GM20000 (cell line): Measurements from ENCODE around the gene PRMT9.

Source experiments
- DNase-seq: peaks from one replicate; pipeline ENCODE4 v3.0.0; 2012; ENCODE audit warnings: low spot score
- TF ChIP-seq, protein P1 (sequence below): IDR thresholded peaks from 2 replicates; pipeline ENCODE4 v1.5.1; 2012; ENCODE audit warnings: mild to moderate bottlenecking, control low read depth; ENCODE audit errors: extremely low read depth, missing control alignments

The PRMT9 gene

DNA sequence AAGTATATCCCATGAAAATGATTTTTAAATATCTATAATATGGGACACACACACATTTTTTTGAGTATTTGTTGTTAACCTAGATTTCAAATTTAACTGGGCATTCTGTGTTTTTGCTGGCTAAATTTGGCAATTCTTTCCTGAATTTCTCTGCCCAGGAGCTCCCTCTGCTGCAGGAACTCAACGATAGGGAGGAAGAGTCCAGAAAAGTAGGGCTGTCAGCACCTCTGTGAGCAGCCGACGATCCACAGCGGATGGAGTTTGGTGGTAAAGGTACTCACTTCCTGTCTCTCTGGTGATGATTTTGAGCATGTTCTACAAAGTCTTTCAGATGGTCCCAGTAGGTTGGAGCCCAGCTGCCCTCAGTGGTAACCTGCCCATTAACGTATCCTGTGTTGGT, 89.9 kb downstream of the PRMT9 start:
- DNase-seq = no peak
- TF ChIP-seq, protein P1, sequence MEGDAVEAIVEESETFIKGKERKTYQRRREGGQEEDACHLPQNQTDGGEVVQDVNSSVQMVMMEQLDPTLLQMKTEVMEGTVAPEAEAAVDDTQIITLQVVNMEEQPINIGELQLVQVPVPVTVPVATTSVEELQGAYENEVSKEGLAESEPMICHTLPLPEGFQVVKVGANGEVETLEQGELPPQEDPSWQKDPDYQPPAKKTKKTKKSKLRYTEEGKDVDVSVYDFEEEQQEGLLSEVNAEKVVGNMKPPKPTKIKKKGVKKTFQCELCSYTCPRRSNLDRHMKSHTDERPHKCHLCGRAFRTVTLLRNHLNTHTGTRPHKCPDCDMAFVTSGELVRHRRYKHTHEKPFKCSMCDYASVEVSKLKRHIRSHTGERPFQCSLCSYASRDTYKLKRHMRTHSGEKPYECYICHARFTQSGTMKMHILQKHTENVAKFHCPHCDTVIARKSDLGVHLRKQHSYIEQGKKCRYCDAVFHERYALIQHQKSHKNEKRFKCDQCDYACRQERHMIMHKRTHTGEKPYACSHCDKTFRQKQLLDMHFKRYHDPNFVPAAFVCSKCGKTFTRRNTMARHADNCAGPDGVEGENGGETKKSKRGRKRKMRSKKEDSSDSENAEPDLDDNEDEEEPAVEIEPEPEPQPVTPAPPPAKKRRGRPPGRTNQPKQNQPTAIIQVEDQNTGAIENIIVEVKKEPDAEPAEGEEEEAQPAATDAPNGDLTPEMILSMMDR = no peak

DNA sequence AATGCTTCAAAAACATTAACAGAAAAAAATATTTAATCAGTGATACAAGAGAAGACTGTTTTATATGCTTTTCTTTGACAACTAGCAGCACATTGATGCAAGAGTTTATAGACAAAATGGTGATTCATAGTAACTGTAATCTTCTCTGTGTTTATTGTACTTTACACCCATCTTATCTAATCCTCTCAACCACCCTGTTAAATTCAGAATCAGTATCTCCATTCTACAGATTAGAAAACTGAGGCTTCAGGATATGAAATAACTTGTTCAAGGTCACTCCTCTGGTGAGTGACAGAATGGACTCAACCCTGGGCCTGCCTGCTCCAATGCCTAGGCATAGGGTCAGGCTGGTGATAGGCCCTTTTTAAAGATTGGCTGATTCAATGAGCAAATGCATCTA, 92.9 kb downstream of the PRMT9 start:
- DNase-seq = no peak
- TF ChIP-seq, protein P1 = no peak

DNA sequence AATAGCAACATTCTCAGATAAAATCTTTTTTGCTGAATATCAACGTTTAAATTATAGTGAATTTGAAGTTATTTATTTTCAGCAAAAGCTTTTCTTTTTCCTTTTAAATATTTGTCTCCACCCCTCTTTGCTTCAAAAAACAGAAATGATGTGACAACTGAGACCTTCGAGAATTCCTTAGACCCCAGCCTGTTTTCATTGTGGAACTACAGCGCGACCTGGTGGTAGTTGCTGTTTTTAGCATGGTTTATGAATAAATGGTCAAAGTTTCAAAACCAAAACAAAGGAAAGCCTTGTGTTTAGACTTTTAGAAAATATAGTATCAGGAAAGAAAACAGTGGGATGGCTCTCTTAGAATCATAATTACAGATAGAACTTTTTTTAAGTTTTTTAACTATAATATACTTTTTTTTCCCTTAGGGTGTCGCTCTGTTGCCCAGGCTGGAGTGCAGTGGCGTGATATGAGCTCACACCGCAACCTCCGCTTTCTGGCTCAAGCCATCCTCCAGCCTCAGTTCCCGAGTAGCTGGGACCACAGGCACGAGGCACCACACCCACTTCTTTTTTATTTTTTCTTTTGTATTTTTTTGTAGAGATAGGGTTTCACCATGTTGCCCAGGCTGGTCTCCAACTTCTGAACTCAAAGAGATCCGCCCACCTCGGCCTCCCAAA, 93.6 kb downstream of the PRMT9 start:
- peak; percentile 45 for DNase-seq
- TF ChIP-seq, protein P1 = peak; percentile 71

DNA sequence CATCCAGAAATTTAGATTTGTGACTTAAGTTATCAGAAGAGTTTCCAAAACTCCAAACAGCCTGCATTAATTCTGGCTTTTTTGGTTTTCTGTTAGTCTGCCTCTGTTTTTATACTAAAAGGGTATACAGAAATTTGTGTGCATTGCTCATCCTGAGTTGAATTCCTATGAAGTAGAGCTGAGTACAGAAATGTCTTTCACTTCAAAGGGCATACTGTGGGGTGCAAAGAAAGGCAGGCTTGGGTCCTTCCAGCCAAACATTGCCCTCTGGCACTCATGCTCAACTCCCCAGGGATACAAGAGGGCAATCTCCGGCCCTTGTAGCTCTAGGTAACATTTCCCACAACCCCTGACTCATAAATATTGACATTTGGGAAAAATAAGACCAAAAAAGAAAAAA, 94.4 kb downstream of the PRMT9 start:
- TF ChIP-seq, protein P1 = no peak
- DNase-seq = no peak
